Retinal pigment epithelial cell (primary cell): ENCODE results near the gene EPC1.

ENCODE experiments used
- DNase-seq: peaks from one replicate; pipeline ENCODE4 v3.0.0-alpha.2; 2010; ENCODE audit warnings: low read depth
- H3K4me3 ChIP-seq: 2 replicates; pipeline ENCODE4 v1.5.1; 2011; ENCODE audit warnings: mild to moderate bottlenecking, low read length, control low read depth, moderate library complexity
- TF ChIP-seq, protein P1 (sequence below): conservative IDR thresholded peaks from 2 replicates; pipeline ENCODE4 v1.5.1; 2011; ENCODE audit warnings: low read depth, low read length, control low read depth, inconsistent platforms

Gene EPC1

DNA sequence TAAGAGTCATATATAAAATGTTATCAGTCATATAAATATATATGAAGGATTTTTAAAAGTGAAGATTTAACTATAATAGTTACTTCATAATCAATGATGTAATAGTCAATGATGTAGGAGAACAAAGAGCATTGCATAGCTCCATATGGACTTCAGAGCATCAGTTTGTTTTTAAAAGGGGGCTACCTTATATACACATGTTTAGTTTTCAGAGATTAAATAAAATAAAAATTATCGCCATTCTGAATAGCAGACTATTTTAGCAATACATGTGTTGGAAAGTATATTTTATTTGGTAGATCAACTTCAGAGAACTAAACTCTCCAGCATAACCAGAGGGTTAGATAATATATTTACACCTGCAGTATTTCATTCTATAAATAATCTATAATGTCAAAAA lies 29.1 kb upstream of the EPC1 start:
- H3K4me3 ChIP-seq = peak overlapping the region; percentile 87
- TF ChIP-seq, protein P1, sequence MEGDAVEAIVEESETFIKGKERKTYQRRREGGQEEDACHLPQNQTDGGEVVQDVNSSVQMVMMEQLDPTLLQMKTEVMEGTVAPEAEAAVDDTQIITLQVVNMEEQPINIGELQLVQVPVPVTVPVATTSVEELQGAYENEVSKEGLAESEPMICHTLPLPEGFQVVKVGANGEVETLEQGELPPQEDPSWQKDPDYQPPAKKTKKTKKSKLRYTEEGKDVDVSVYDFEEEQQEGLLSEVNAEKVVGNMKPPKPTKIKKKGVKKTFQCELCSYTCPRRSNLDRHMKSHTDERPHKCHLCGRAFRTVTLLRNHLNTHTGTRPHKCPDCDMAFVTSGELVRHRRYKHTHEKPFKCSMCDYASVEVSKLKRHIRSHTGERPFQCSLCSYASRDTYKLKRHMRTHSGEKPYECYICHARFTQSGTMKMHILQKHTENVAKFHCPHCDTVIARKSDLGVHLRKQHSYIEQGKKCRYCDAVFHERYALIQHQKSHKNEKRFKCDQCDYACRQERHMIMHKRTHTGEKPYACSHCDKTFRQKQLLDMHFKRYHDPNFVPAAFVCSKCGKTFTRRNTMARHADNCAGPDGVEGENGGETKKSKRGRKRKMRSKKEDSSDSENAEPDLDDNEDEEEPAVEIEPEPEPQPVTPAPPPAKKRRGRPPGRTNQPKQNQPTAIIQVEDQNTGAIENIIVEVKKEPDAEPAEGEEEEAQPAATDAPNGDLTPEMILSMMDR = no peak
- no peak for DNase-seq

DNA sequence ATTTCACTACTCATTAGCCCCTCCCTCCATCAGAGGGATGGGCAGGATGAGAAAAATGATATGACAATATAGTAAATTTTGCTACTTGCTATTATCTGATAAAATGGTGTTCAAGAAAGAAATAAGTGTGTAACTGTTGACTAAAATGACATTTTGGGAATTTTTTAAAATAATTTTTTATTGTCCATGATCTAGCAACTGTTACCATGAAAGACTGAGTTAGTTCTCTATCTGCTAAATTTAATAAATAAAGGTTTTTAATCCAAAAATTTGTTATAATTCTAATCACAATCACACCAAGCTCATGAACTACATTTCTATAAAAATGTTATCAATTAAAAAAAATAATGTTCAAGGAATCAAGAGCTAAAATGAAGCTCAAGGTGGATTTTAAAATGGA lies 28.7 kb upstream of the EPC1 start:
- H3K4me3 ChIP-seq = no peak overlapping the region
- no peak for DNase-seq
- TF ChIP-seq, protein P1 = no peak

DNA sequence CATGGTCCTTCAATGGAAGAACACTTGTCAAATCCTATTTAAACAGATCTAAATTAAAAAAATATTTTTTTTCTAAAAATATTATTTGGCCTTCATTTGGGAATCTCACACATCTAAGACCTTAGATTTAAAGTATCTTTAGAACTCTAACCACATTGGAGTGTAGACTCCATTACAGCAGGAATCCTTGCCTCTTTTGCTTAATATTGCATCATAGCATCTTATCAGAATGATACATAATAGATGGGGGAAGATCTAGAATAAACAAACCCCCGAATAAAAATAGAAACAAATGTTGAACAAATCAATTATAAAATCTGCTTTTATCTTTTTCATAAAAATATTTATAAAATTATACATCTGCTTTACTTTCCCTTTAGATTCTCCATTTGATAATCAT lies 27.6 kb upstream of the EPC1 start:
- no peak overlapping the region for H3K4me3 ChIP-seq

DNA sequence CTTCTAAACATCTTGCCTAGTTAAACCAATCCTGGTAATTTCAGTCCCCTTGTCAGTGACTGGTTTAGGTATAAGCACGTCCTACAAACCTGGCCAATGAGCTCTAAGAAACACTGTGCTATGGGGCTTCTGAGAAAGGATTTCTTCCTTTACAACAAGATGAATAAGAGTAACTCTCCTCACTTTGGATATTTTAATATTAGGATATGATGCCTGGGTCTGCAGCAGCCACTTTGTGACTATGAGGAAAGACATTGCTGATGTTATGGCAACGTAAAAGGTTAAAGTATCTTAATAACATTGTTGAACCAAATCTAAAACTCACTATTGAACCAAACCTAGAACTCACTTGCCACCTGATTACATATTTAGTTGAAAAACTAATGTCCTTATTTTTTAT lies 26.5 kb upstream of the EPC1 start:
- H3K4me3 ChIP-seq = no peak overlapping the region
- TF ChIP-seq, protein P1 = no peak
- DNase-seq = no peak

More for the DNA sequence above, 27.6 kb upstream of the EPC1 start:
- DNase-seq = no peak
- TF ChIP-seq, protein P1 = no peak

DNA sequence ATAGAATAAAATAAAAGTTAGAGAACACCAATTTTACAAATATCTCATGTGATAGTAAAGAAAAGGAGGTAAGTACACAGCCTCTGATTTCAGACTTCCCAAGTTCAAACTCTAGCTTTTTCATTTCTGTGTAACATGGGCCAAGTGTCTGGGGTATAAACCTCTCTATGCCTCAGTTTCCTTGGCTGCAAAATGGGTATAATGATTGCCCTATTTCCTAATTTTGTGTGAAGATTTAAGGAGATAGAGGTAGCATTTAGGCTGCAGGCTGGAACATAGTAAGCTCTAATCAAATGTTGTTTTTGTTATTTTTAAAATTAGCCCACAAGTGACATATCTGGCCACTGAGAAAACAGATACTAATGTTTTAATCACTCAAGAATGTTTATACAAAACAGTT lies 26.1 kb upstream of the EPC1 start:
- TF ChIP-seq, protein P1 = no peak
- DNase-seq = no peak
- H3K4me3 ChIP-seq = no peak overlapping the region

DNA sequence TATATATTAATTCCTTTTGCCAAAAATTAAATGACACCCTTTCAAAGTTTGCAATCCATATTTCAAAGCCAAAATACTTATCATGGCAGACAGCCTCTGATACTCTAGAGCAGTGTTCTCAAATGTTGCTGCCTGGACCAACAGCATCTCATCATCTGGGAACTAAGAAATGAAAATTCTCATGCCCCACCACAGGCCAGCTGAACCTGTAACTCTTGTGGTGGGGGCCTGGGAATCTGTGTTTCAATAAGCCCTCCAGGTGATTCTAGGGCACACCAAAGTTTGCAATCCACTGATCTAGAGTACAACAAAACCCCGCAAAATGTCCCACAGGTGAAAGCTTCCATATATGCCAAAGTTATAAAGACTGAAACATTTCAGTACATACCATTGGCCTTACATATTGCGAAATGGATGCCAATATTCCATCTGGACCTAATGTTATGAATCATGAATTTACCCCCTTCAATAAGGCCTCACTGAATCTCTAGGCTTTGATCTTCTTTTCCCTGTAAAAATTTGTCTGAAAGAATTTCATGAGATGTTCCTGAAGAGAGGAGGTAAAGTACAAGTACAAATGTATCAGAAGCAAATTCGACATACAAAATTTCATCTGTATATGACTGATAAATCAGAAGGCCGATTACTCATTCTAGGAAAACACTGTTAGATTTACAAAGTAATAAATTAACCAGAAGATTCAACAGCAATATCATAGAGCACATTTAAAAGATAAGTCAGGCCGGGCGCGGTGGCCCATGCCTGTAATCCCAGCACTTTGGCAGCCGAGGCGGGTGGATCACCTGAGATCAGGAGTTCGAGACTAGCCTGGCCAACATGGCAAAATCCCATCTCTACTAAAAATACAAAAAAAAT lies 25.3 kb upstream of the EPC1 start:
- no peak overlapping the region for H3K4me3 ChIP-seq
- TF ChIP-seq, protein P1 = no peak
- DNase-seq = no peak

DNA sequence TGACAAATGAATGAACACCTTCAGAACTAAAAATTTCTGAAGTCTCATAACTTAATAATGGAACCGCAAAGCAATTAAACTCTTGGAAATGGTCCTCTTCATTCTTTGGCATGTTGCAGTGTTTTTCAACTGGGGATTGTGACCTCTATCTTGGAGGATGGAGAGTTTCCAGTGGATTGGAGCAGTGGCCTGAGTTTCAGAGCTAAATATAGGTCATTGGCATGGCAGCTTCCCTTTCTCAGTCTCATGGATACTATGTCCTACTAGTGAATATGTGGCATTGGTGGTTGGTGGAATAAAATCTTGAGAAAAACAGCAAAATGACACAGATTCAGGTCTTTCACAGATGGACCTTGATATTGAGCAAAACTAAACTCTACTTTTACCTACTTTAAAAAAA lies 24.1 kb upstream of the EPC1 start:
- TF ChIP-seq, protein P1 = no peak
- DNase-seq = no peak
- no peak overlapping the region for H3K4me3 ChIP-seq
